H1 (cell line): ENCODE results near the gene DDX1. TPM values are rescaled to one million over a fixed set of nuclear protein-coding genes. Genes with fewer than 3 reads are reported as not detected.

Experiments
- CTCF ChIA-PET: fragments of 300-600 bp; sonication (Branson Sonifier 250); formaldehyde crosslinking; loops from one replicate; lab custom pipeline; 2021; ENCODE audit not compliant: partially characterized antibody; lab: Charles Lee
- POLR2A ChIA-PET: fragments of 300-600 bp; sonication (Branson Sonifier 250); formaldehyde crosslinking; loops from one replicate; lab custom pipeline; 2021; ENCODE audit warnings: inconsistent platforms; ENCODE audit not compliant: partially characterized antibody; lab: Charles Lee
- DNase-seq, 2 experiments: peaks; one replicate each; pipeline versions ENCODE4 v3.0.0 to v3.0.0-alpha.2; 2010 to 2022; ENCODE audit warnings: low spot score in 2 of 2, low read depth in 1 of 2, mixed read lengths in 1 of 2
- FAIRE-seq: peaks from 2 replicates; lab custom pipeline; 2011; peaks lifted over from hg19 to GRCh38; lab: Jason Lieb, UNC
- H2AFZ ChIP-seq: 2 replicates; pipeline ENCODE4 v1.8.1; 2012; ENCODE audit warnings: low read length, inconsistent platforms
- H2AK5ac ChIP-seq: 2 replicates; pipeline ENCODE4 v1.6.1; 2013; ENCODE audit warnings: low read depth, low read length
- H2BK120ac ChIP-seq: replicated peaks from 2 replicates; pipeline ENCODE3; 2013; ENCODE audit warnings: low read depth, low read length, inconsistent platforms
- H2BK12ac ChIP-seq: 2 replicates; pipeline ENCODE4 v1.6.1; 2013; ENCODE audit warnings: low read depth, low read length
- H2BK15ac ChIP-seq: 2 replicates; pipeline ENCODE4 v1.6.1; 2013; ENCODE audit warnings: low read length
- H2BK20ac ChIP-seq: 2 replicates; pipeline ENCODE4 v1.6.1; 2013; ENCODE audit warnings: low read length
- H2BK5ac ChIP-seq: 2 replicates; pipeline ENCODE4 v1.6.1; 2013; ENCODE audit warnings: low read depth, low read length
- H3K14ac ChIP-seq: 2 replicates; pipeline ENCODE4 v1.6.1; 2013; ENCODE audit warnings: inconsistent platforms; ENCODE audit not compliant: insufficient read length
- H3K18ac ChIP-seq: 2 replicates; pipeline ENCODE4 v1.6.1; 2013; ENCODE audit warnings: low read length; ENCODE audit errors: extremely low read depth
- H3K23ac ChIP-seq: 2 replicates; pipeline ENCODE4 v1.6.1; 2013; ENCODE audit warnings: inconsistent platforms; ENCODE audit not compliant: insufficient read length
- H3K23me2 ChIP-seq: 2 replicates; pipeline ENCODE4 v1.6.1; 2013; ENCODE audit warnings: low read depth, low read length
- H3K27ac ChIP-seq: 2 replicates; pipeline ENCODE4 v1.6.1; 2011; ENCODE audit warnings: low read depth, low read length, inconsistent platforms
- H3K27me3 ChIP-seq, 4 experiments: replicated peaks in 1 of 4; 1 replicate in 1 of 4; 2 replicates in 3 of 4; pipeline versions ENCODE4 v1.6.1 to v1.8.1; 2011 to 2013; ENCODE audit warnings: low read length in 3 of 4, mild to moderate bottlenecking in 3 of 4, inconsistent platforms in 2 of 4, mixed read lengths in 2 of 4, moderate library complexity in 1 of 4; ENCODE audit not compliant: control insufficient read depth in 3 of 4, insufficient read depth in 3 of 4; ENCODE audit errors: extremely low read depth in 1 of 4
- H3K36me3 ChIP-seq, 4 experiments: 2 replicates each; pipeline versions ENCODE4 v1.6.1 to v1.8.1; 2011 to 2013; ENCODE audit warnings: mild to moderate bottlenecking in 4 of 4, low read length in 3 of 4, moderate library complexity in 2 of 4, control low read depth in 1 of 4, inconsistent platforms in 1 of 4; ENCODE audit not compliant: insufficient read depth in 4 of 4, control insufficient read depth in 2 of 4
- H3K4ac ChIP-seq: replicated peaks from 2 replicates; pipeline ENCODE3; 2013; ENCODE audit warnings: low read length, low read depth, mixed read lengths, inconsistent platforms; ENCODE audit not compliant: insufficient read length
- H3K4me1 ChIP-seq, 4 experiments: replicated peaks in 1 of 4; 1 replicate in 1 of 4; 2 replicates in 3 of 4; pipeline versions ENCODE4 v1.6.1 to v1.8.1; 2011 to 2013; ENCODE audit warnings: low read length in 3 of 4, inconsistent platforms in 2 of 4, mixed read lengths in 1 of 4; ENCODE audit not compliant: insufficient read depth in 4 of 4, control insufficient read depth in 3 of 4
- H3K4me2 ChIP-seq, 2 experiments: 2 replicates each; pipeline versions ENCODE4 v1.6.1 to v1.8.1; 2011 to 2013; ENCODE audit warnings: low read depth in 2 of 2, low read length in 2 of 2, control low read depth in 1 of 2, inconsistent platforms in 1 of 2, mild to moderate bottlenecking in 1 of 2; ENCODE audit not compliant: insufficient read depth in 1 of 2
- H3K4me3 ChIP-seq, 4 experiments: fragments of 200-600, 300-600 bp in 1 of 4; sonication (generic), shearing (Covaris generic), sonication (Bioruptor Twin) in 1 of 4; 2 replicates each; pipeline versions ENCODE4 v1.5.1 to v1.8.1; 2011 to 2016; ENCODE audit warnings: low read length in 4 of 4, low read depth in 3 of 4, control low read depth in 2 of 4, inconsistent platforms in 2 of 4, mild to moderate bottlenecking in 2 of 4, mixed read lengths in 1 of 4, moderate library complexity in 1 of 4; ENCODE audit not compliant: insufficient read depth in 2 of 4; ENCODE audit errors: extremely low read depth in 1 of 4
- H3K56ac ChIP-seq: replicated peaks from 2 replicates; pipeline ENCODE3; 2013; ENCODE audit warnings: low read depth, mild to moderate bottlenecking, mixed read lengths, low read length, inconsistent platforms; ENCODE audit not compliant: insufficient read length
- H3K79me1 ChIP-seq: 2 replicates; pipeline ENCODE4 v1.6.1; 2013; ENCODE audit warnings: low read depth, low read length, control low read depth
- H3K79me2 ChIP-seq, 2 experiments: 2 replicates each; pipeline versions ENCODE4 v1.6.1 to v1.8.1; 2012 to 2013; ENCODE audit warnings: low read length in 2 of 2, mild to moderate bottlenecking in 2 of 2, inconsistent platforms in 1 of 2; ENCODE audit not compliant: insufficient read depth in 2 of 2, control insufficient read depth in 1 of 2
- H3K9ac ChIP-seq, 4 experiments: replicated peaks in 1 of 4; 1 replicate in 1 of 4; 2 replicates in 3 of 4; pipeline versions ENCODE4 v1.6.1 to v1.8.1; 2011 to 2013; ENCODE audit warnings: low read depth in 3 of 4, low read length in 3 of 4, control low read depth in 2 of 4, mild to moderate bottlenecking in 2 of 4, moderate library complexity in 2 of 4, inconsistent platforms in 1 of 4; ENCODE audit errors: extremely low read depth in 1 of 4
- H3K9me3 ChIP-seq, 2 experiments: 2 replicates each; pipeline versions ENCODE4 v1.6.1 to v1.8.1; 2012 to 2013; ENCODE audit warnings: mild to moderate bottlenecking in 2 of 2, moderate library complexity in 2 of 2, control low read depth in 1 of 2, inconsistent platforms in 1 of 2, low read depth in 1 of 2, low read length in 1 of 2, mixed read lengths in 1 of 2; ENCODE audit not compliant: insufficient read depth in 2 of 2
- H4K20me1 ChIP-seq, 2 experiments: replicated peaks in 1 of 2; 2 replicates each; pipeline versions ENCODE3 to v1.8.1; 2011 to 2013; ENCODE audit warnings: inconsistent platforms in 2 of 2, low read length in 2 of 2, mild to moderate bottlenecking in 1 of 2; ENCODE audit not compliant: insufficient read depth in 2 of 2, control insufficient read depth in 1 of 2
- H4K5ac ChIP-seq: 2 replicates; pipeline ENCODE4 v1.6.1; 2013; ENCODE audit warnings: low read length, low read depth, mixed read lengths, inconsistent platforms; ENCODE audit not compliant: insufficient read length
- H4K8ac ChIP-seq: 2 replicates; pipeline ENCODE4 v1.8.0; 2013; ENCODE audit warnings: mild to moderate bottlenecking, moderate library complexity, low read length, inconsistent platforms; ENCODE audit not compliant: insufficient read depth; ENCODE audit errors: extremely low read depth
- H4K91ac ChIP-seq: replicated peaks from 2 replicates; pipeline ENCODE3; 2013; ENCODE audit warnings: low read length, mixed read lengths, inconsistent platforms; ENCODE audit not compliant: insufficient read length
- SAP30 ChIP-seq: fragments of 300-600 bp; sonication (generic); IDR thresholded peaks from 2 replicates; pipeline ENCODE4 v1.7.1; 2012; ENCODE audit warnings: low read length, moderate library complexity, mild to moderate bottlenecking, inconsistent platforms; ENCODE audit not compliant: insufficient read depth, insufficient replicate concordance
- SUZ12 ChIP-seq: fragments of 200-600 bp; sonication (generic); IDR thresholded peaks from 2 replicates; pipeline ENCODE4 v1.6.1; 2012; ENCODE audit warnings: mild to moderate bottlenecking, inconsistent platforms, low read length, moderate library complexity, mixed read lengths
- WGBS, 2 experiments: shearing (Covaris generic) in 1 of 2; methylation state at CpG; one replicate each; pipeline versions ENCODE4 v1.1.6 to v1.1.7; 2013 to 2015; ENCODE audit warnings: low lambda C conversion rate in 2 of 2, mixed read lengths in 2 of 2, inconsistent platforms in 1 of 2, low coverage in 1 of 2, missing lambda C conversion rate in 1 of 2; ENCODE audit not compliant: insufficient replicate concordance in 2 of 2, insufficient coverage in 1 of 2, insufficient read length in 1 of 2; ENCODE audit errors: extremely low coverage in 1 of 2, missing lambda C conversion rate in 1 of 2; 5-methylcytosine and 5-hydroxymethylcytosine counted together
- polyA plus RNA-seq, 7 experiments: library from polyadenylated mRNA; depleted of rRNA in 3 of 7; stranded (reverse) in 5 of 7; unstranded in 2 of 7; fragments of >200 nt in 5 of 7; fragments of 200-250 nt in 2 of 7; gene quantifications; 1 replicate in 5 of 7; 2 replicates in 1 of 7; 4 replicates in 1 of 7; pipeline versions ENCODE4 v1.2.1 to v1.2.3, GENCODE V29; 2011 to 2013; ENCODE audit warnings: missing spikeins in 2 of 7, mixed read lengths in 2 of 7
- total RNA-seq: library from RNA; stranded (reverse); fragmentation: NEBNext Ultra II Directional; extraction: Animal tissue kit (Norgen Biotek cat#: 25700); gene quantifications from 2 replicates; pipeline ENCODE4 v1.2.1, GENCODE V29; 2021

The DDX1 gene
- total and polyA plus RNA-seq, 2 of the 8 experiments (the other 6 are each of a cell fraction or from before 2014, with no cell fraction given), result 51.1 to 161 TPM

DNA sequence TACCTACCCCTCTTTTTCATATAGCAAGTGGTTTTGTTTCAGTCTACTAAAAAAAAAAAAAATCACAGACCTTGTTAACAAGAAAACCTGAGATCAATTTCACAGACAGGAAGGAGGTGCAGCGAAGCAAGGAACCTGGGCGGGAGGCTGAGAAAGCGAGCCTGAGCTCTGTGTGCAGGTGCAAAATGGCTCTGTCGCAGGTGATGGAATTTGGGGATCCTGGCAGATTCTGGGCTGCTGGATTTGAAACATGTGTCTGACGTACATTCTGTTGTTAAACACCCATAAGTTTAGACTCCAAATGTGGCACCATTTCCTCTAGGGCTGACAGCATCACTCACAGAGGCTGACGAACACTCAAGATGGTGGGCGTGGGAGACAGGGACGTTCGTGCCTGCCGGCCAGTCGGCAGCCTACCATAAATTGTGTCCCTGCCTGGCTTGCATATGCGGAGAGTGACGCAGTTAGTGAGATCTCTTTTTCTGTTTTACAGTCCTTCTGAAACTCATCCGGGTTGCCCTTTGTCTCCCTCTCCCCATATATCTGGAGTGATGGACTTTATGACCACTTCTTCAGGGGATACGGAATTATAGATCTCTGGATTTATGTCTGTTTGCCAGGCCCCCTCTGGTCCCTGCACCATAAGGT, 8.8 kb upstream of the DDX1 start:
- no peaks in the 10 kb centered on the region for H3K4me1 ChIP-seq
- H3K56ac ChIP-seq, result no peak overlapping the region
- H3K4me3 ChIP-seq, result no peak overlapping the region
- no peaks in the 10 kb centered on the region for H3K79me1 ChIP-seq
- no peak for DNase-seq
- no peak overlapping the region for H3K4me2 ChIP-seq
- no peak overlapping the region for H3K14ac ChIP-seq
- H2BK20ac ChIP-seq, result no peak overlapping the region
- no peaks in the 10 kb centered on the region for H3K36me3 ChIP-seq
- no peak overlapping the region for H3K18ac ChIP-seq
- H4K5ac ChIP-seq, result no peak overlapping the region
- no peak overlapping the region for H2BK12ac ChIP-seq
- no peak overlapping the region for H2AFZ ChIP-seq
- H3K4ac ChIP-seq, result no peak overlapping the region
- H3K79me2 ChIP-seq, result no peaks in the 10 kb centered on the region
- no peak overlapping the region for H2BK5ac ChIP-seq
- no peak overlapping the region for H4K8ac ChIP-seq
- H3K23me2 ChIP-seq, result no peaks in the 10 kb centered on the region
- H4K20me1 ChIP-seq, result no peaks in the 10 kb centered on the region
- no peak overlapping the region for H2BK15ac ChIP-seq
- POLR2A ChIA-PET, result interaction anchor here (2.4 kb wide), 1 partner anchor 11 kb away, joined by 8 read pairs; no protein-coding TSS in a partner anchor
- H2AK5ac ChIP-seq, result no peak overlapping the region
- WGBS, 2 experiments, result 92% methylated on average over 15 of the region's 15 CpGs; no CpG with 5 or more reads in 1 of the 2 experiments
- H3K9ac ChIP-seq, result no peak overlapping the region
- H3K27ac ChIP-seq, result no peak overlapping the region
- no peak for FAIRE-seq
- no peaks in the 10 kb centered on the region for H3K9me3 ChIP-seq
- no peak overlapping the region for H2BK120ac ChIP-seq
- no peak overlapping the region for H3K23ac ChIP-seq
- no peak overlapping the region for H4K91ac ChIP-seq
- no peaks in the 10 kb centered on the region for H3K27me3 ChIP-seq
- CTCF ChIA-PET, result no interaction called here
- TF ChIP-seq SAP30, result no peak
- TF ChIP-seq SUZ12, result no peak
